Liver (tissue), 3 donors: ENCODE measurements around the gene COL3A1.

Source experiments
- ATF3 ChIP-seq: IDR thresholded peaks from 2 replicates; pipeline ENCODE4 v1.6.1; 2016; ENCODE audit warnings: antibody characterized with exemption
- CTCF ChIP-seq: fragments of 150-350 bp; IDR thresholded peaks from 2 replicates; pipeline ENCODE4 v1.5.1; 2017; ENCODE audit warnings: improper control_type of control experiment, low read depth, low read length; ENCODE audit not compliant: missing input control
- MAX ChIP-seq: IDR thresholded peaks from 2 replicates; pipeline ENCODE4 v1.6.1; 2016; ENCODE audit warnings: antibody characterized with exemption
- NR2F2 ChIP-seq: IDR thresholded peaks from 2 replicates; pipeline ENCODE4 v1.6.1; 2016; ENCODE audit warnings: antibody characterized with exemption
- RAD21 ChIP-seq, 2 donors: IDR thresholded peaks; 2 replicates each; pipeline ENCODE4 v1.6.1; 2016; ENCODE audit warnings: antibody characterized with exemption in 2 of 2, mild to moderate bottlenecking in 2 of 2
- REST ChIP-seq: IDR thresholded peaks from 2 replicates; pipeline ENCODE4 v1.6.1; 2016; ENCODE audit warnings: antibody characterized with exemption, mild to moderate bottlenecking
- SP1 ChIP-seq: IDR thresholded peaks from 2 replicates; pipeline ENCODE4 v1.6.1; 2018; ENCODE audit warnings: antibody characterized with exemption, mild to moderate bottlenecking
- TAF1 ChIP-seq: conservative IDR thresholded peaks from 2 replicates; pipeline ENCODE4 v1.6.1; 2016; ENCODE audit warnings: antibody characterized with exemption, mild to moderate bottlenecking
- donor health status: healthy.
- donor health status: healthy.

- TF ChIP-seq MAX, result no peak
- TF ChIP-seq CTCF, result no peak
- no peak for TF ChIP-seq SP1
- TF ChIP-seq NR2F2, result no peak
- TF ChIP-seq ATF3, result no peak
- TF ChIP-seq RAD21 (IDR thresholded peaks at IDR 0.05), result no peak
- TF ChIP-seq REST, result no peak
- no peak for TF ChIP-seq TAF1
Measured at GRCh38 chr2:189002079-189002478, 27.9 kb downstream of the COL3A1 start.
